A673 (cell line): Measurements from ENCODE around the gene ART1. TPM values are rescaled to one million over a fixed set of nuclear protein-coding genes. Genes with fewer than 3 reads are reported as not detected.

ENCODE experiments used
- BruUV-seq: library from RNA; stranded (reverse); fragments of 400-500 nt; replicated peaks from 2 replicates; lab custom pipeline; 2021; lab: Mats Ljungman, UMichigan
- CTCF ChIA-PET: fragments of 300-600 bp; sonication (Branson Sonifier 250); formaldehyde crosslinking; loops from one replicate; lab custom pipeline; 2022; ENCODE audit warnings: antibody characterized with exemption; lab: Charles Lee
- POLR2A ChIA-PET: fragments of 300-600 bp; sonication (Branson Sonifier 250); formaldehyde crosslinking; loops from one replicate; lab custom pipeline; 2022; ENCODE audit warnings: antibody characterized with exemption; ENCODE audit not compliant: low non-redundant PET; lab: Charles Lee
- DNase-seq: peaks from one replicate; pipeline ENCODE4 v3.0.0-alpha.2; 2015; ENCODE audit warnings: low spot score
- H3K27ac ChIP-seq: fragments of 200-600 bp; sonication (generic); 2 replicates; pipeline ENCODE4 v1.5.1; 2016; ENCODE audit warnings: mixed run types, low read depth, mild to moderate bottlenecking, mixed read lengths, antibody characterized with exemption, low read length; ENCODE audit not compliant: poor library complexity, severe bottlenecking
- H3K27me3 ChIP-seq: fragments of 200-600 bp; sonication (generic); replicated peaks from 2 replicates; pipeline ENCODE4 v1.6.1; 2017; ENCODE audit warnings: mixed run types, low read depth, mild to moderate bottlenecking, mixed read lengths, antibody characterized with exemption, low read length; ENCODE audit not compliant: insufficient read depth, poor library complexity
- H3K36me3 ChIP-seq: fragments of 200-600 bp; sonication (generic); 2 replicates; pipeline ENCODE4 v1.6.1; 2016; ENCODE audit warnings: mixed run types, mild to moderate bottlenecking, mixed read lengths, antibody characterized with exemption, low read length; ENCODE audit not compliant: insufficient read depth, poor library complexity, severe bottlenecking
- H3K4me1 ChIP-seq: fragments of 200-600 bp; sonication (generic); 2 replicates; pipeline ENCODE4 v1.6.1; 2017; ENCODE audit warnings: mixed run types, mild to moderate bottlenecking, mixed read lengths, antibody characterized with exemption, low read length; ENCODE audit not compliant: insufficient read depth, poor library complexity, severe bottlenecking
- H3K4me3 ChIP-seq: fragments of 200-600 bp; sonication (generic); 2 replicates; pipeline ENCODE4 v1.5.1; 2016; ENCODE audit warnings: low read depth, mixed run types, mild to moderate bottlenecking, mixed read lengths, low read length; ENCODE audit not compliant: poor library complexity, severe bottlenecking
- H3K9me3 ChIP-seq: fragments of 200-600 bp; sonication (generic); 2 replicates; pipeline ENCODE4 v1.6.1; 2016; ENCODE audit warnings: mixed run types, low read depth, mild to moderate bottlenecking, mixed read lengths, antibody characterized with exemption, low read length; ENCODE audit not compliant: poor library complexity, severe bottlenecking
- EZH2 ChIP-seq: fragments of 200-600 bp; sonication (generic); IDR thresholded peaks from 2 replicates; pipeline ENCODE4 v1.6.1; 2017; ENCODE audit warnings: borderline replicate concordance, low read depth, mild to moderate bottlenecking, mixed read lengths, antibody characterized with exemption, low read length; ENCODE audit not compliant: poor library complexity, severe bottlenecking
- intact Hi-C: fragments of 100-400 bp; cut with micrococcal nuclease; formaldehyde crosslinking; loops from one replicate; pipeline ENCODE4 v1.10.0; 2022; ENCODE audit not compliant: unreplicated experiment
- total RNA-seq: library from RNA; stranded (reverse); gene quantifications from 2 replicates; pipeline ENCODE4 v1.2.3, GENCODE V29; 2021
- TF ChIP-seq, protein P1 (sequence below): fragments of 300-800, 200-600 bp; sonication (generic); conservative IDR thresholded peaks from 2 replicates; pipeline ENCODE4 v1.5.1; 2017; ENCODE audit warnings: low read depth, mild to moderate bottlenecking, antibody characterized with exemption, low read length, moderate library complexity, mixed read lengths

ART1 gene
- total RNA-seq, 1 experiment from 2014 or later = not detected

DNA sequence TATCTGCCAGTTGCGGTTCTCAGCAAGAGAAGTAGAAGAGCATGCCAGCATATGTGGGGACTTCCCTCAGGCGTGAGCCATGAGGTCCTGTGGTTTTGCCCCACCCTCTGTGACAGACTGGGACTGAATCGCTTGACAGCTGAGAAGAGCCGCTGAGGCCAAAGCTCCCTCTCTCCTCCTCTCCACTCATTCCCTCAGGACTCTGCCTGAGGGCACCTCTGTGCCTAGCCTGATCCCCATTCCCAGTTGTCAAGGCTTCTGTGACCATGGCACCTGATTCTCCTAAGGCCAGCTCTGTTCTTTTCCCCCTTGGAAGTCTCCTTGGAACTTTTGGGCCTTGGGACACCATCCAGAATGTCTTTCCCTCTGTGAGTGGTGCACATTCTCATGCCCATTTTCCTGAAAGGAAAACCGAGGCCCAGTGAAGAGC, 30.2 kb upstream of the ART1 start:
- no TSS peak for BruUV-seq
- no peak overlapping the region for H3K27ac ChIP-seq
- ChIA-PET POLR2A (interaction anchor here (0.6 kb wide), 1 partner anchor 103 kb away, joined by 3 read pairs; no protein-coding TSS in a partner anchor), CTCF (no interaction called here)
- H3K4me1 ChIP-seq = no peaks in the 10 kb centered on the region
- no peaks in the 10 kb centered on the region for H3K36me3 ChIP-seq
- intact Hi-C loops = no loop called here
- no peaks in the 10 kb centered on the region for H3K9me3 ChIP-seq
- H3K4me3 ChIP-seq = no peak overlapping the region
- no peak for DNase-seq
- H3K27me3 ChIP-seq = no peaks in the 10 kb centered on the region
- TF ChIP-seq, protein P1, sequence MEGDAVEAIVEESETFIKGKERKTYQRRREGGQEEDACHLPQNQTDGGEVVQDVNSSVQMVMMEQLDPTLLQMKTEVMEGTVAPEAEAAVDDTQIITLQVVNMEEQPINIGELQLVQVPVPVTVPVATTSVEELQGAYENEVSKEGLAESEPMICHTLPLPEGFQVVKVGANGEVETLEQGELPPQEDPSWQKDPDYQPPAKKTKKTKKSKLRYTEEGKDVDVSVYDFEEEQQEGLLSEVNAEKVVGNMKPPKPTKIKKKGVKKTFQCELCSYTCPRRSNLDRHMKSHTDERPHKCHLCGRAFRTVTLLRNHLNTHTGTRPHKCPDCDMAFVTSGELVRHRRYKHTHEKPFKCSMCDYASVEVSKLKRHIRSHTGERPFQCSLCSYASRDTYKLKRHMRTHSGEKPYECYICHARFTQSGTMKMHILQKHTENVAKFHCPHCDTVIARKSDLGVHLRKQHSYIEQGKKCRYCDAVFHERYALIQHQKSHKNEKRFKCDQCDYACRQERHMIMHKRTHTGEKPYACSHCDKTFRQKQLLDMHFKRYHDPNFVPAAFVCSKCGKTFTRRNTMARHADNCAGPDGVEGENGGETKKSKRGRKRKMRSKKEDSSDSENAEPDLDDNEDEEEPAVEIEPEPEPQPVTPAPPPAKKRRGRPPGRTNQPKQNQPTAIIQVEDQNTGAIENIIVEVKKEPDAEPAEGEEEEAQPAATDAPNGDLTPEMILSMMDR = no peak
- TF ChIP-seq EZH2 = no peak

DNA sequence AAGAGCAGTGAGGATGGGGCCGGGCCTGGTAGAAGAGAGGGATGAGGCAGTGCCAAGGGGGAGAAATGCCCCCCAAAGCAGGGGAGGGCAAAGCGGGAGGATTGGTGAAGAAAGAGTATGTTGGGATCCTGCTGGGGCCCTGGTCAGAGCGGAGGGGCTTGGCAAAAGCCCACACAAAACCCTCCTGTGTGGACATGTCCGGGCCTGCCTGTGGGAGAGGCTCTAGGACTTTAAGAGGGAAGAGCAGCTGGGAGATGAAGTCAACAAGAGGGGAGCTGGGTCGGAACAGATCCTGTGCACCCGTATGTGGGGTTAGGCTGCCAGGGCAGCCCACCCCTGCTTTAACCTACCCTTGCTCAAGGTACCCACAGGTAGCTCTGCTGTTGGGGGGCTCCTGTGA, 28.9 kb upstream of the ART1 start:
- POLR2A ChIA-PET = no interaction called here
- H3K9me3 ChIP-seq = no peaks in the 10 kb centered on the region
- H3K4me1 ChIP-seq = no peaks in the 10 kb centered on the region

DNA sequence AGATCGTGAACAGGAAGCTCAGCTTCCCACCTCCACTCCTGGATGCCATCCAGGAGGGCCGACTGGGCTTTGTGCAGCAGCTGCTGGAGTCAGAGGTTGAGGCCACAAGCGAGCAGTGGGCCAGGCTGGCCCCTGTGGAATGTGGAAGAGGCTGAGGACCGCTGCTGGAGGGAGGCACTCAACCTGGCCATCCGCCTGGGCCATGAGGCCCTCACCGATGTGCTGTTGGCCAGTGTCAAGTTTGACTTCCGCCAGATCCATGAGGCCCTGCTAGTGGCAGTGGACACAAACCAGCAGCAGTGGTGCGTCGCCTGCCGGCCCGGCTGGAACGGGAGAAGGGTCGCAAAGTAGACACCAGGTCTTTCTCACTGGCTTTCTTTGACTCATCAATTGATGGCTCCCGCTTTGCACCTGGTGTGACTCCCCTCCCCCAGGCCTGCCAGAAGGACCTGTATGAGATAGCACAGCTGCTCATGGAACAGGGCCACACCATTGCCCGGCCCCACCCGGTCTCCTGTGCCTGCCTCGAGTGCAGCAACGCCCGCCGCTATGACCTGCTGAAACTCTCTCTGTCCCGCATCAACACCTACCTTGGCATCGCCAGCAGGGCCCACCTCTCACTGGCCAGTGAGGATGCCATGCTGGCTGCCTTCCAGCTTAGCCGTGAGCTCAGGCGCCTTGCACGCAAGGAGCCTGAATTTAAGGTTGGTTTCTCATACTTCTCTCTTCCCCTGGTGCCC, 28.0 kb upstream of the ART1 start:
- TF ChIP-seq, protein P1 = no peak
- no peak for TF ChIP-seq EZH2
- Histone ChIP-seq H3K4me3 (no peak overlapping the region), H3K9me3 (no peaks in the 10 kb centered on the region), H3K27me3 (no peaks in the 10 kb centered on the region), H3K27ac (no peak overlapping the region), H3K4me1 (no peaks in the 10 kb centered on the region), H3K36me3 (no peaks in the 10 kb centered on the region)
- CTCF ChIA-PET = no interaction called here
- intact Hi-C loops = no loop called here
- DNase-seq = no peak
- BruUV-seq = no TSS peak
- POLR2A ChIA-PET = no interaction called here

More for the DNA sequence above, 28.9 kb upstream of the ART1 start:
- Histone ChIP-seq H3K36me3 (no peaks in the 10 kb centered on the region), H3K4me3 (no peak overlapping the region), H3K27me3 (no peaks in the 10 kb centered on the region), H3K27ac (no peak overlapping the region)
- intact Hi-C loops = no loop called here
- DNase-seq = no peak
- no peak for TF ChIP-seq EZH2
- TF ChIP-seq, protein P1 = no peak
- no TSS peak for BruUV-seq
- CTCF ChIA-PET = no interaction called here
